Smooth muscle cell (in vitro differentiated cells): Measurements from ENCODE around the gene SIN3A. TPM values are rescaled to one million over a fixed set of nuclear protein-coding genes. Genes with fewer than 3 reads are reported as not detected.

Source experiments
- DNase-seq: peaks from one replicate; lab custom pipeline; 2025; ENCODE audit not compliant: unreplicated experiment; lab: John Stamatoyannopoulos, UW
- H2AFZ ChIP-seq: fragments of 200-600 bp; sonication (generic); 2 replicates; pipeline ENCODE4 v1.6.0; 2016; ENCODE audit warnings: antibody characterized with exemption, low read depth, mild to moderate bottlenecking
- H3F3A ChIP-seq: fragments of 200-600 bp; sonication (generic); 2 replicates; pipeline ENCODE4 v1.6.0; 2017; ENCODE audit warnings: antibody characterized with exemption, low read depth
- H3K27ac ChIP-seq: fragments of 200-600 bp; sonication (generic); 2 replicates; pipeline ENCODE4 v1.5.1; 2016; ENCODE audit warnings: low read depth, mild to moderate bottlenecking
- H3K27me3 ChIP-seq: fragments of 200-600 bp; sonication (generic); 2 replicates; pipeline ENCODE4 v1.6.1; 2016; ENCODE audit warnings: low read depth, mild to moderate bottlenecking
- H3K36me3 ChIP-seq: fragments of 200-600 bp; sonication (generic); 2 replicates; pipeline ENCODE4 v1.5.1; 2016; ENCODE audit warnings: low read depth
- H3K4me1 ChIP-seq: fragments of 200-600 bp; sonication (generic); 2 replicates; pipeline ENCODE4 v1.5.1; 2016; ENCODE audit warnings: low read depth
- H3K4me2 ChIP-seq: fragments of 200-600 bp; sonication (generic); 2 replicates; pipeline ENCODE4 v1.6.0; 2016; ENCODE audit warnings: mild to moderate bottlenecking
- H3K4me3 ChIP-seq: fragments of 200-600 bp; sonication (generic); 2 replicates; pipeline ENCODE4 v1.5.1; 2016; ENCODE audit warnings: mild to moderate bottlenecking
- H3K79me2 ChIP-seq: fragments of 200-600 bp; sonication (generic); 2 replicates; pipeline ENCODE4 v1.6.0; 2016; ENCODE audit warnings: low read depth, mild to moderate bottlenecking
- H3K9ac ChIP-seq: fragments of 200-600 bp; sonication (generic); 2 replicates; pipeline ENCODE4 v1.6.0; 2016; ENCODE audit warnings: low read depth
- H3K9me3 ChIP-seq: fragments of 200-600 bp; sonication (generic); replicated peaks from 2 replicates; pipeline ENCODE4 v1.5.1; 2016; ENCODE audit warnings: low read depth
- H4K20me1 ChIP-seq: fragments of 200-600 bp; sonication (generic); 2 replicates; pipeline ENCODE4 v1.6.0; 2016; ENCODE audit warnings: low read depth
- CTCF ChIP-seq: fragments of 200-600 bp; sonication (generic); IDR thresholded peaks from 2 replicates; pipeline ENCODE4 v1.5.1; 2017; ENCODE audit warnings: borderline replicate concordance, mild to moderate bottlenecking, antibody characterized with exemption; ENCODE audit not compliant: insufficient read depth, poor library complexity, severe bottlenecking
- WGBS: methylation state at CpG from one replicate; pipeline ENCODE4 v1.1.7; 2016; ENCODE audit warnings: low lambda C conversion rate; 5-methylcytosine and 5-hydroxymethylcytosine counted together
- polyA plus RNA-seq: library from polyadenylated mRNA; unstranded; fragments of >200 nt; fragmentation: Nextera tagmentation; extraction: Ambion mirVana; gene quantifications from 2 replicates; pipeline ENCODE4 v1.2.1, GENCODE V29; 2016
- total RNA-seq: library from RNA; depleted of rRNA; stranded (reverse); fragments of >200 nt; gene quantifications from 2 replicates; pipeline ENCODE4 v1.2.3, GENCODE V29; 2014

SIN3A gene
- total and polyA plus RNA-seq, 2 experiments from 2014 or later: 12.0 to 40.7 TPM

- no peak for TF ChIP-seq CTCF
- Histone ChIP-seq H3F3A (peaks cover 4% of the 10 kb centered on the region), H3K4me1 (peaks cover 9% of the 10 kb centered on the region), H3K9ac (peak overlapping the region; percentile 91), H3K9me3 (no peaks in the 10 kb centered on the region), H2AFZ (peak overlapping the region; percentile 53), H3K4me3 (peak overlapping the region; percentile 81), H3K27me3 (no peaks in the 10 kb centered on the region), H3K4me2 (peak overlapping the region; percentile 88), H3K27ac (peak overlapping the region; percentile 84), H4K20me1 (peaks cover 6% of the 10 kb centered on the region), H3K36me3 (no peaks in the 10 kb centered on the region), H3K79me2 (peaks cover 2% of the 10 kb centered on the region)
- no peak for DNase-seq
- WGBS: 6% methylated on average over 23 of the region's 23 CpGs
Measured at GRCh38 chr15:75368689-75369239, 82.7 kb downstream of the SIN3A start.

- Histone ChIP-seq H3K36me3 (no peaks in the 10 kb centered on the region), H3K27ac (peak within 1 kb of the TSS; percentile 84), H3K27me3 (no peaks in the 10 kb centered on the region), H3K4me3 (peak within 1 kb of the TSS; percentile 81), H3K9ac (peak within 1 kb of the TSS; percentile 91), H3K79me2 (no peaks in the 10 kb centered on the region), H3K4me1 (peaks cover 9% of the 10 kb centered on the region), H4K20me1 (peaks cover 6% of the 10 kb centered on the region), H3K4me2 (peak within 1 kb of the TSS; percentile 88), H2AFZ (peak within 1 kb of the TSS; percentile 53), H3F3A (peaks cover 4% of the 10 kb centered on the region), H3K9me3 (no peaks in the 10 kb centered on the region)
- under 1% methylated on average over 60 of the region's 67 CpGs for WGBS
- DNase-seq: peak; percentile 70
- peak; percentile 50 for TF ChIP-seq CTCF
Measured at GRCh38 chr15:75367913-75368688, 83.4 kb downstream of the SIN3A start, which contains the start of gene MAN2C1. Gene MAN2C1, minus strand, starts transcription at chr15:75368607. Its CDS starts 24 bp downstream, at chr15:75368583.

GRCh38 chr15:75367406-75367912, 84.0 kb downstream of the SIN3A start:
- Histone ChIP-seq H3K9me3 (no peaks in the 10 kb centered on the region), H3K4me1 (peaks cover 9% of the 10 kb centered on the region), H3K36me3 (no peaks in the 10 kb centered on the region), H4K20me1 (peaks cover 6% of the 10 kb centered on the region), H3K4me3 (peak overlapping the region; percentile 81), H2AFZ (no peak overlapping the region), H3K27ac (no peak overlapping the region), H3K4me2 (peak overlapping the region; percentile 88), H3F3A (peaks cover 4% of the 10 kb centered on the region), H3K27me3 (no peaks in the 10 kb centered on the region), H3K9ac (no peak overlapping the region), H3K79me2 (no peaks in the 10 kb centered on the region)
- no peak for TF ChIP-seq CTCF
- DNase-seq: no peak
- 52% methylated on average over 7 of the region's 7 CpGs for WGBS
